Measurements from ENCODE around the gene MYO9B.

DNA sequence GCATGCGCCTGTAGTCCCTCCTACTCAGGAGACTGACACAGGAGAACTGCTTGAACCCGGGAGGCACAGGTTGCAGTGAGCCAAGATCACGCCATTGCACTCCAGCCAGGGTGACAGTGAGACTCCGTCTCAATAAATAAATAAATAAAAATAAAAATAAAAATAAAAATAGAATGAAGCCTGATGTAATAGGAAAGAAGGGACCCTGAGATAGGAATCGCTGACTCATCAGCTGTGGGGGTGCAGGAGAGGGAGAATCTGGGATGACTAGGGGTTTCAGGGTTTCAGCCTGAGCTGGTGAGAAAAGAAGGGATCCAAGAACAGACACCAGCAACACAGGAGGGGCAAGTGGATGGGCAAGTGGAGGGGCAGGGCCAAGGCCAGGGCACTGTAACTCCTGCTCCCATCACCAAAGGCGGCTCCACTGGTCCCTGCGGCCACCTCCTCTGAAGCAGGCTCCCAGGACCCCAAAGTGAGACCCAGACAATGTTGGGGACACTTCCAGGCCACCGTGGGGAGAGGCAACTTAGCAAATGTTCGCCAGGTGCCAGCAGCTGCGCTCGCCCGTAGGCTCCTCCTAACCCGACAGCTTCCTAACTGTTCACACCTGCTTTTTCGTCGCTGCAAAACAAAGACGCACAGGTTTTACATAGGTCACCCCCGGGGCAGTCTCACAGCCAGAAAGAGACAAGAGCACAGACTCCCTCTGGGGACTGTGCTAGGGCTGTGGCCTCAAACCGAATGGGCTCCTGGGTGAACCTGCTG, 1.5 kb upstream of the MYO9B start:
- TF ChIP-seq, protein P1, sequence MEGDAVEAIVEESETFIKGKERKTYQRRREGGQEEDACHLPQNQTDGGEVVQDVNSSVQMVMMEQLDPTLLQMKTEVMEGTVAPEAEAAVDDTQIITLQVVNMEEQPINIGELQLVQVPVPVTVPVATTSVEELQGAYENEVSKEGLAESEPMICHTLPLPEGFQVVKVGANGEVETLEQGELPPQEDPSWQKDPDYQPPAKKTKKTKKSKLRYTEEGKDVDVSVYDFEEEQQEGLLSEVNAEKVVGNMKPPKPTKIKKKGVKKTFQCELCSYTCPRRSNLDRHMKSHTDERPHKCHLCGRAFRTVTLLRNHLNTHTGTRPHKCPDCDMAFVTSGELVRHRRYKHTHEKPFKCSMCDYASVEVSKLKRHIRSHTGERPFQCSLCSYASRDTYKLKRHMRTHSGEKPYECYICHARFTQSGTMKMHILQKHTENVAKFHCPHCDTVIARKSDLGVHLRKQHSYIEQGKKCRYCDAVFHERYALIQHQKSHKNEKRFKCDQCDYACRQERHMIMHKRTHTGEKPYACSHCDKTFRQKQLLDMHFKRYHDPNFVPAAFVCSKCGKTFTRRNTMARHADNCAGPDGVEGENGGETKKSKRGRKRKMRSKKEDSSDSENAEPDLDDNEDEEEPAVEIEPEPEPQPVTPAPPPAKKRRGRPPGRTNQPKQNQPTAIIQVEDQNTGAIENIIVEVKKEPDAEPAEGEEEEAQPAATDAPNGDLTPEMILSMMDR (IDR thresholded peaks at IDR 0.05; ENCODE audit: borderline replicate concordance, extremely low read depth, low read length, poor library complexity, severe bottlenecking) = no peak
- TF ChIP-seq EZH2 (IDR thresholded peaks at IDR 0.05; ENCODE audit: borderline replicate concordance, low read depth, low read length, severe bottlenecking) = no peak

Data from DND-41 (cell line).